Tibial nerve (tissue), 3 donors: ENCODE results near the gene MED1.

ENCODE experiments used
- EP300 ChIP-seq, 2 donors: sonication (generic); formaldehyde crosslinking; IDR thresholded peaks; one replicate each; pipeline ENCODE4 v1.6.1; 2017; ENCODE audit warnings: antibody characterized with exemption in 2 of 2, mild to moderate bottlenecking in 1 of 2
- POLR2A ChIP-seq, 2 donors: fragments of 450-650 bp; IDR thresholded peaks; one replicate each; pipeline ENCODE4 v1.6.1; 2017; ENCODE audit warnings: antibody characterized with exemption in 2 of 2, mild to moderate bottlenecking in 2 of 2, moderate library complexity in 2 of 2

- TF ChIP-seq EP300 (IDR thresholded peaks at IDR 0.05) (no peak), POLR2A (IDR thresholded peaks at IDR 0.05) (no peak)
Measured at GRCh38 chr17:39357986-39358385, 93.1 kb downstream of the MED1 start.
